Skeletal muscle satellite cell (primary cell): ENCODE results near the gene CFAP97D1.

Experiments used
- H3K27me3 ChIP-seq: 2 replicates; pipeline ENCODE4 v1.7.0; 2013; ENCODE audit warnings: low read length; ENCODE audit not compliant: control insufficient read depth, insufficient read depth
- H3K36me3 ChIP-seq: 2 replicates; pipeline ENCODE4 v1.7.0; 2013; ENCODE audit warnings: mild to moderate bottlenecking, control low read depth, low read length; ENCODE audit not compliant: insufficient read depth
- H3K4me1 ChIP-seq: 2 replicates; pipeline ENCODE4 v1.7.0; 2013; ENCODE audit warnings: low read length; ENCODE audit not compliant: control insufficient read depth, insufficient read depth
- H3K4me2 ChIP-seq: 2 replicates; pipeline ENCODE4 v1.7.0; 2013; ENCODE audit warnings: mild to moderate bottlenecking, low read length
- H3K4me3 ChIP-seq: 2 replicates; pipeline ENCODE4 v1.7.0; 2013; ENCODE audit warnings: low read length
- H3K9ac ChIP-seq: 2 replicates; pipeline ENCODE4 v1.7.0; 2013; ENCODE audit warnings: mild to moderate bottlenecking, low read depth, low read length, moderate library complexity
- H3K9me3 ChIP-seq: replicated peaks from 2 replicates; pipeline ENCODE4 v1.7.0; 2013; ENCODE audit warnings: mild to moderate bottlenecking, control low read depth, low read length

The CFAP97D1 gene

GRCh38 chr17:43832168-43832975 is 52.1 kb downstream of the CFAP97D1 start:
- peaks cover 16% of the 10 kb centered on the region for H3K4me1 ChIP-seq
- H3K4me3 ChIP-seq, result peak overlapping the region; percentile 75
- H3K27me3 ChIP-seq, result no peaks in the 10 kb centered on the region
- H3K36me3 ChIP-seq, result peaks cover 32% of the 10 kb centered on the region
- peak overlapping the region; percentile 98 for H3K4me2 ChIP-seq
- H3K9ac ChIP-seq, result peak overlapping the region; percentile 69
- no peaks in the 10 kb centered on the region for H3K9me3 ChIP-seq

- Histone ChIP-seq H3K9me3 (no peaks in the 10 kb centered on the region), H3K4me2 (peak within 1 kb of the TSS; percentile 98), H3K27me3 (peaks cover 4% of the 10 kb centered on the region), H3K36me3 (peaks cover 26% of the 10 kb centered on the region), H3K4me3 (peak within 1 kb of the TSS; percentile 75), H3K4me1 (peaks cover 16% of the 10 kb centered on the region), H3K9ac (peak within 1 kb of the TSS; percentile 69)
Measured at GRCh38 chr17:43832976-43833829, 53.0 kb downstream of the CFAP97D1 start, which contains the start of gene MPP3. MPP3 (minus strand) TSS chr17:43833146; CDS start chr17:43831906, 1,240 bp downstream.

- Histone ChIP-seq H3K9ac (no peak overlapping the region), H3K4me2 (no peak overlapping the region), H3K36me3 (peaks cover 17% of the 10 kb centered on the region), H3K27me3 (peaks cover 4% of the 10 kb centered on the region), H3K4me3 (no peak overlapping the region), H3K9me3 (no peaks in the 10 kb centered on the region), H3K4me1 (peaks cover 16% of the 10 kb centered on the region)
Measured at GRCh38 chr17:43834106-43834505, 53.9 kb downstream of the CFAP97D1 start.
